OCI-LY7 (cell line): ENCODE data around the gene TNIK.

ENCODE experiments used
- EZH2phosphoT487 ChIP-seq: fragments of 200-600 bp; sonication (generic); IDR thresholded peaks from 2 replicates; pipeline ENCODE4 v1.6.1; 2018; ENCODE audit warnings: low read depth, borderline replicate concordance, mild to moderate bottlenecking, mixed run types, antibody characterized with exemption, low read length, moderate library complexity, mixed read lengths
- TF ChIP-seq, protein P1 (sequence below): fragments of 200-600 bp; sonication (generic); conservative IDR thresholded peaks from 2 replicates; pipeline ENCODE4 v1.5.1; 2014; ENCODE audit warnings: mild to moderate bottlenecking, antibody characterized with exemption, low read length, moderate library complexity, mixed read lengths

DNA sequence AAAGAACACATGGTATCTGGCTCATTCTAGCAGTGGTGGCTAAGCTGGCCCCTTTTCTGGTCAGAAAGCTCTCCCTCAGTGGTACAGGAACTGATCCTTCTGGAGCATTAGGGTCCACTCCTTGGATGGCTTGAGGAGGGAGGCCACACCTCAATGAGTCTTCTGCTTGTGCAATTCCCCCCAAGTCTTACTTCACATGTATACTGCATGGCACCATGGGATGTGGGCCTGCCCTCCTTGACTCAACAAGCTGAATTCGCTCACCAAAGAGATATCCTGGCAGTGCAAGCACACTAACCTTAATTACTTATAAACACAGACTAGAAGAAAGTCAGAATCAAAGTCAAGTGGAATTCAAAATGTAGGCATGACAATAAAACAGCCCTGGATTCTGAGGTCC lies 299.9 kb downstream of the TNIK start:
- TF ChIP-seq, protein P1, sequence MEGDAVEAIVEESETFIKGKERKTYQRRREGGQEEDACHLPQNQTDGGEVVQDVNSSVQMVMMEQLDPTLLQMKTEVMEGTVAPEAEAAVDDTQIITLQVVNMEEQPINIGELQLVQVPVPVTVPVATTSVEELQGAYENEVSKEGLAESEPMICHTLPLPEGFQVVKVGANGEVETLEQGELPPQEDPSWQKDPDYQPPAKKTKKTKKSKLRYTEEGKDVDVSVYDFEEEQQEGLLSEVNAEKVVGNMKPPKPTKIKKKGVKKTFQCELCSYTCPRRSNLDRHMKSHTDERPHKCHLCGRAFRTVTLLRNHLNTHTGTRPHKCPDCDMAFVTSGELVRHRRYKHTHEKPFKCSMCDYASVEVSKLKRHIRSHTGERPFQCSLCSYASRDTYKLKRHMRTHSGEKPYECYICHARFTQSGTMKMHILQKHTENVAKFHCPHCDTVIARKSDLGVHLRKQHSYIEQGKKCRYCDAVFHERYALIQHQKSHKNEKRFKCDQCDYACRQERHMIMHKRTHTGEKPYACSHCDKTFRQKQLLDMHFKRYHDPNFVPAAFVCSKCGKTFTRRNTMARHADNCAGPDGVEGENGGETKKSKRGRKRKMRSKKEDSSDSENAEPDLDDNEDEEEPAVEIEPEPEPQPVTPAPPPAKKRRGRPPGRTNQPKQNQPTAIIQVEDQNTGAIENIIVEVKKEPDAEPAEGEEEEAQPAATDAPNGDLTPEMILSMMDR: no peak
- TF ChIP-seq EZH2phosphoT487: no peak
